Small intestine (tissue), 7 donors: ENCODE results near the gene ACTA1. TPM values are rescaled to one million over a fixed set of nuclear protein-coding genes. Genes with fewer than 3 reads are reported as not detected.
A peak's percentile ranks its signal among the peaks of the same experiment; 100 is the strongest.

ENCODE experiments used
- DNase-seq, 2 donors: peaks; one replicate each; pipeline versions ENCODE4 v3.0.0 to v3.0.0-alpha.2; 2013
- FAIRE-seq: peaks from 2 replicates; lab custom pipeline; 2012; peaks lifted over from hg19 to GRCh38; lab: Jason Lieb, UNC
- H3K27ac ChIP-seq, 3 donors: one replicate each; pipeline ENCODE4 v1.5.1; 2013; ENCODE audit warnings: low read length in 2 of 3, mild to moderate bottlenecking in 2 of 3, control low read depth in 1 of 3, inconsistent platforms in 1 of 3, low read depth in 1 of 3, moderate library complexity in 1 of 3
- H3K27me3 ChIP-seq, 3 donors: one replicate each; pipeline ENCODE4 v1.6.1; 2013; ENCODE audit warnings: low read length in 3 of 3, inconsistent platforms in 1 of 3; ENCODE audit not compliant: control insufficient read depth in 3 of 3, insufficient read depth in 3 of 3
- H3K36me3 ChIP-seq, 3 donors: one replicate each; pipeline ENCODE4 v1.6.1; 2013; ENCODE audit warnings: low read length in 3 of 3, inconsistent platforms in 1 of 3, low read depth in 1 of 3, mild to moderate bottlenecking in 1 of 3, moderate library complexity in 1 of 3; ENCODE audit not compliant: control insufficient read depth in 3 of 3, insufficient read depth in 2 of 3
- H3K4me1 ChIP-seq, 3 donors: one replicate each; pipeline ENCODE4 v1.6.1; 2013; ENCODE audit warnings: low read length in 2 of 3, inconsistent platforms in 1 of 3, low read depth in 1 of 3, mild to moderate bottlenecking in 1 of 3, moderate library complexity in 1 of 3; ENCODE audit not compliant: control insufficient read depth in 3 of 3, insufficient read depth in 2 of 3
- H3K4me3 ChIP-seq, 3 donors: one replicate each; pipeline ENCODE4 v1.5.1; 2013; ENCODE audit warnings: low read length in 3 of 3, control low read depth in 1 of 3, inconsistent platforms in 1 of 3, low read depth in 1 of 3, mild to moderate bottlenecking in 1 of 3, moderate library complexity in 1 of 3
- H3K9me3 ChIP-seq, 2 donors: one replicate each; pipeline ENCODE4 v1.6.1; 2013; ENCODE audit warnings: low read depth in 1 of 2, low read length in 1 of 2; ENCODE audit not compliant: control insufficient read depth in 2 of 2, insufficient read depth in 1 of 2
- WGBS, 3 donors: extraction: QIAGEN DNeasy Blood & Tissue Kit; methylation state at CpG; one replicate each; pipeline ENCODE4 v1.1.7; 2013; 5-methylcytosine and 5-hydroxymethylcytosine counted together
- polyA plus RNA-seq, 4 donors: library from polyadenylated mRNA; stranded (reverse) in 3 of 4; unstranded in 1 of 4; fragments of 200-250 nt in 3 of 4; fragments of 120-200 nt in 1 of 4; gene quantifications; one replicate each; pipeline versions ENCODE4 v1.2.1 to v1.2.3, GENCODE V29; 2013
- donor health status: healthy with polysubstance abuse.
- donor health status: control.
- donor health status: control.
- donor health status: Bipolar disorder and iron deficiency.
- donor health status: healthy.

ACTA1 gene
- polyA plus RNA-seq, 4 donors: 0.33 to 37.3 (median 26.6) TPM

GRCh38 chr1:229410692-229411433 lies 23.0 kb downstream of the ACTA1 start:
- H3K4me3 ChIP-seq: no peak overlapping the region
- peaks cover 2 to 29% (median 2%) of the 10 kb centered on the region in 3 donors for H3K4me1 ChIP-seq
- peaks cover 0 to 30% (median 9%) of the 10 kb centered on the region in 3 donors for H3K27me3 ChIP-seq
- no peaks in the 10 kb centered on the region for H3K36me3 ChIP-seq
- FAIRE-seq: no peak
- peak overlapping the region in 1 of 3 donors; percentile 4 for H3K27ac ChIP-seq
- DNase-seq: peak; percentile 44 to 46
- no peaks in the 10 kb centered on the region for H3K9me3 ChIP-seq
- 6 to 19% (median 18%) methylated on average over 13 to 14 of the region's 14 CpGs for WGBS, 3 donors

GRCh38 chr1:229410370-229410691 lies 23.6 kb downstream of the ACTA1 start:
- Histone ChIP-seq H3K27ac (peak overlapping the region in 1 of 3 donors; percentile 4), H3K4me3 (no peak overlapping the region), H3K4me1 (peaks cover 2 to 29% (median 2%) of the 10 kb centered on the region in 3 donors), H3K36me3 (no peaks in the 10 kb centered on the region), H3K9me3 (no peaks in the 10 kb centered on the region), H3K27me3 (peaks cover 0 to 30% (median 9%) of the 10 kb centered on the region in 3 donors)
- WGBS, 3 donors: 37 to 42% (median 39%) methylated on average over 9 of the region's 9 CpGs
- DNase-seq (no peak), FAIRE-seq (no peak)

- 13 to 31% (median 15%) methylated on average over 18 of the region's 18 CpGs for WGBS, 3 donors
- Histone ChIP-seq H3K27ac (no peak overlapping the region), H3K4me3 (no peak overlapping the region), H3K9me3 (no peaks in the 10 kb centered on the region), H3K36me3 (no peaks in the 10 kb centered on the region), H3K4me1 (peaks cover 2 to 29% (median 2%) of the 10 kb centered on the region in 3 donors), H3K27me3 (peaks cover 0 to 30% (median 9%) of the 10 kb centered on the region in 3 donors)
- DNase-seq (peak; percentile 64 to 75), FAIRE-seq (no peak)
Measured at GRCh38 chr1:229409616-229410369, 24.1 kb downstream of the ACTA1 start.

- Histone ChIP-seq H3K27ac (no peak overlapping the region), H3K9me3 (no peaks in the 10 kb centered on the region), H3K4me1 (peaks cover 2 to 29% (median 2%) of the 10 kb centered on the region in 3 donors), H3K4me3 (no peak overlapping the region), H3K36me3 (no peaks in the 10 kb centered on the region), H3K27me3 (peaks cover 0 to 32% (median 9%) of the 10 kb centered on the region in 3 donors)
- no peak for DNase-seq
- FAIRE-seq: no peak
- WGBS, 3 donors: 56 to 73% (median 69%) methylated on average over 8 of the region's 8 CpGs
Measured at GRCh38 chr1:229408458-229409037, 25.3 kb downstream of the ACTA1 start.

- H3K36me3 ChIP-seq: no peaks in the 10 kb centered on the region
- no peak overlapping the region for H3K27ac ChIP-seq
- WGBS, 3 donors: 9 to 20% (median 15%) methylated on average over 67 to 68 of the region's 68 CpGs
- H3K9me3 ChIP-seq: no peaks in the 10 kb centered on the region
- DNase-seq (peak in 1 of 2 donors; percentile 30), FAIRE-seq (no peak)
- H3K27me3 ChIP-seq: peaks cover 0 to 33% (median 9%) of the 10 kb centered on the region in 3 donors
- peaks cover 2 to 29% (median 2%) of the 10 kb centered on the region in 3 donors for H3K4me1 ChIP-seq
- peak overlapping the region in 2 of 3 donors; percentile 8 to 12 for H3K4me3 ChIP-seq
Measured at GRCh38 chr1:229407206-229408026, 26.5 kb downstream of the ACTA1 start.

GRCh38 chr1:229406798-229407197 lies 27.1 kb downstream of the ACTA1 start:
- WGBS, 3 donors: 17 to 44% (median 43%) methylated on average over 10 of the region's 10 CpGs
- FAIRE-seq (no peak), DNase-seq (no peak)
- H3K9me3 ChIP-seq: no peaks in the 10 kb centered on the region
- no peak overlapping the region for H3K4me3 ChIP-seq
- no peaks in the 10 kb centered on the region for H3K36me3 ChIP-seq
- H3K27me3 ChIP-seq: peaks cover 0 to 39% (median 9%) of the 10 kb centered on the region in 3 donors
- H3K4me1 ChIP-seq: peaks cover 2 to 29% (median 2%) of the 10 kb centered on the region in 3 donors
- H3K27ac ChIP-seq: no peak overlapping the region

GRCh38 chr1:229403573-229403972 lies 30.3 kb downstream of the ACTA1 start:
- DNase-seq (no peak), FAIRE-seq (no peak)
- Histone ChIP-seq H3K4me3 (no peak overlapping the region), H3K36me3 (no peaks in the 10 kb centered on the region), H3K9me3 (no peaks in the 10 kb centered on the region), H3K27ac (no peak overlapping the region), H3K27me3 (peaks cover 0 to 33% (median 6%) of the 10 kb centered on the region in 3 donors), H3K4me1 (peaks cover 0 to 11% (median 0%) of the 10 kb centered on the region in 3 donors)
- 79 to 84% (median 81%) methylated on average over 8 of the region's 8 CpGs for WGBS, 3 donors
